Activated T-helper 1 cell treated with anti-CD3 and anti-CD28 coated beads, Interleukin-12 subunit alpha, Interleukin-12 subunit beta, Interleukin-2, Interleukin-4 antibody, amounts not matched to agents 30 ng/mL and 10 ng/mL and 1 ng/mL, durations not matched to agents 14 hours and 24 hours and 36 hours (primary cell): ENCODE results near the gene RAB4B. TPM values are rescaled to one million over a fixed set of nuclear protein-coding genes. Genes with fewer than 3 reads are reported as not detected.
A peak's percentile ranks its signal among the peaks of the same experiment; 100 is the strongest.
"Not testable (repeated sequence)": the region's sequence is repeated elsewhere in the genome, so short reads cannot be mapped to it uniquely, and the experiment has no call there.

Source experiments
- DNase-seq: peaks from one replicate; pipeline ENCODE4 v3.0.0; 2021; ENCODE audit warnings: low spot score
- H3K27ac Mint-ChIP-seq: one replicate; pipeline ENCODE4 v1.8.0; 2021; ENCODE audit warnings: mild to moderate bottlenecking, mixed read lengths
- H3K27me3 Mint-ChIP-seq: one replicate; pipeline ENCODE4 v1.8.0; 2022; ENCODE audit warnings: mild to moderate bottlenecking, moderate library complexity, mixed read lengths; ENCODE audit not compliant: insufficient read depth
- H3K36me3 Mint-ChIP-seq: one replicate; pipeline ENCODE4 v1.8.0; 2021; ENCODE audit warnings: low read depth, mixed read lengths
- H3K4me1 Mint-ChIP-seq: one replicate; pipeline ENCODE4 v1.8.0; 2021; ENCODE audit warnings: low read depth, mixed read lengths
- H3K4me3 Mint-ChIP-seq: one replicate; pipeline ENCODE4 v1.8.0; 2021; ENCODE audit warnings: mild to moderate bottlenecking, moderate library complexity, mixed read lengths
- H3K9me3 Mint-ChIP-seq: one replicate; pipeline ENCODE4 v1.8.0; 2021; ENCODE audit warnings: mixed read lengths
- intact Hi-C: fragments of 100-400 bp; cut with micrococcal nuclease; formaldehyde crosslinking; loops from one replicate; pipeline ENCODE4 v1.15.1; 2024
- total RNA-seq: library from RNA; stranded (reverse); gene quantifications from 2 replicates; pipeline ENCODE4 v1.2.3, GENCODE V29; 2022

Gene RAB4B
- total RNA-seq, 1 donor from 2014 or later: 45.5 TPM

GRCh38 chr19:40813182-40813581 is 35.1 kb downstream of the RAB4B start:
- no peaks in the 10 kb centered on the region for H3K9me3 Mint-ChIP-seq
- peaks cover 21% of the 10 kb centered on the region for H3K36me3 Mint-ChIP-seq
- H3K4me3 Mint-ChIP-seq: no peak overlapping the region
- intact Hi-C loops: no loop called here
- DNase-seq: no peak
- H3K4me1 Mint-ChIP-seq: peaks cover 26% of the 10 kb centered on the region
- no peak overlapping the region for H3K27ac Mint-ChIP-seq
- peaks cover 24% of the 10 kb centered on the region for H3K27me3 Mint-ChIP-seq

GRCh38 chr19:40815223-40815622 is 37.2 kb downstream of the RAB4B start:
- DNase-seq: no peak
- Mint-ChIP-seq H3K27me3 (peaks cover 24% of the 10 kb centered on the region), H3K27ac (no peak overlapping the region), H3K4me1 (peaks cover 35% of the 10 kb centered on the region), H3K36me3 (peaks cover 12% of the 10 kb centered on the region), H3K9me3 (no peaks in the 10 kb centered on the region), H3K4me3 (no peak overlapping the region)
- intact Hi-C loops: no loop called here

GRCh38 chr19:40818480-40819399 is 40.7 kb downstream of the RAB4B start:
- Mint-ChIP-seq H3K27ac (peak overlapping the region; percentile 20), H3K4me1 (peaks cover 16% of the 10 kb centered on the region), H3K27me3 (peaks cover 17% of the 10 kb centered on the region), H3K4me3 (peak overlapping the region; percentile 63)
- intact Hi-C loops: loop anchor here (1.0 kb wide), 2 partner anchors 41 to 156 kb away; no protein-coding TSS in a partner anchor
- H3K9me3 Mint-ChIP-seq, H3K36me3 Mint-ChIP-seq: not testable (repeated sequence)
- peak; percentile 49 for DNase-seq

- not testable (repeated sequence) for H3K9me3 Mint-ChIP-seq, H3K36me3 Mint-ChIP-seq, H3K4me3 Mint-ChIP-seq, H3K27me3 Mint-ChIP-seq, DNase-seq, H3K27ac Mint-ChIP-seq
- H3K4me1 Mint-ChIP-seq: peaks cover 16% of the 10 kb centered on the region
- intact Hi-C loops: loop anchor here (1.0 kb wide), 2 partner anchors 42 to 157 kb away; no protein-coding TSS in a partner anchor
Measured at GRCh38 chr19:40819479-40820234, 41.6 kb downstream of the RAB4B start.

DNA sequence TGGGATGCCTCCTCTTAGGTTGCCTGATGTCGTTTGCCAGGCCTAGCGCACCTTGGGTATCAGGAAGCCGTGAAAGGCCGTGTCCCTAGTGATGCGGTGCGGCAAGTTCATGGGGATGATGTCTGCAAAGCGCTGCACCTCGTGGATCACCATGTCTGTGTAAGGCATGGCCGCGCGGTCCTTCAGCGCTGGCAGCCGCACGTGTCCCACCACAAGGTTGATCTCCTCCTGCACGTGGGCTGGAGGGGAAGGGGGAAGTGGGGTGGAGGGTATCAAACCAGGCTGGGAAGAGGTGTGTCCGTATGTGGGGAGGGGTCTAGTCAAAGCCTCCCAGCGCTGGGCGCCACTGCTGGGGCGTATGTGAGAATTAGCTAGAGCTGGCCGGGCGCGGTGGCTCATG is 44.1 kb downstream of the RAB4B start:
- Mint-ChIP-seq H3K36me3 (peaks cover 7% of the 10 kb centered on the region), H3K4me3 (no peak overlapping the region), H3K27ac (no peak overlapping the region), H3K9me3 (no peaks in the 10 kb centered on the region), H3K4me1 (peaks cover 24% of the 10 kb centered on the region), H3K27me3 (no peaks in the 10 kb centered on the region)
- DNase-seq: no peak
- intact Hi-C loops: no loop called here

DNA sequence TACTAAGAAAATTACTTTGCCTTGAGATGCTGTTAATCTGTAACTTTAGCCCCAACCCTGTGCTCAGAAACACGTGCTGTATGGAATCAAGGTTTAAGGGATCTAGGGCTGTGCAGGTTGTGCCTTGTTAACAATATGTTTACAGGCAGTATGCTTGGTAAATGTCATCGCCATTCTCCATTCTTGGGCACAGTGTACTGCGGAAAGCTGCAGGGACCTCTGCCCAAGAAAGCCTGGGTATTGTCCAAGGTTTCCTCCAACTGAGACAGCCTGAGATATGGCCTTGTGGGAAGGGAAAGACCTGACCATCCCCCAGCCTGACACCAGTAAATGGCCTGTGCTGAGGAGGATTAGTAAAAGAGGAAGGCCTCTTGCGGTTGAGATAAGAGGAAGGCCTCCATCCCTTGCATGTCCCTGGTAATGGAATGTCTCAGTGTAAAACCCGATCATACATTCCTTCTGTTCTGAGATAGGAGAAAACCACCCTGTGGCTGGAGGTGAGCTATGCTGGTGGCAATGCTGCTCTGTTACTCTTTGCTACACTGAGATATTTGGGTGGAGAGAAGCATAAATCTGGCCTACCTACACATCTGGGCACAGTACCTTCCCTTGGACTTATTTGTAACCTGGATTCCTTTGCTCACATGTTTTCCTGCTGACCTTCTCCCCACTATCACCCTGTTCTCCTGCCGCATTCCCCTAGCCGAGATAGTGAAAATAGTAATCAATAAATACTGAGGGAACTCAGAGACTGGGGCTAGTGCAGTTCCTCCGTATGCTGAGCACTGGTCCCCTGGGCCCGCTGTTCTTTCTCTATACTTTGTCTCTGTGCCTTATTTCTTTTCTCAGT is 44.9 kb downstream of the RAB4B start:
- H3K9me3 Mint-ChIP-seq, H3K27me3 Mint-ChIP-seq, intact Hi-C loops, H3K27ac Mint-ChIP-seq, H3K4me3 Mint-ChIP-seq, DNase-seq: not testable (repeated sequence)
- peaks cover 28% of the 10 kb centered on the region for H3K4me1 Mint-ChIP-seq
- peaks cover 11% of the 10 kb centered on the region for H3K36me3 Mint-ChIP-seq

DNA sequence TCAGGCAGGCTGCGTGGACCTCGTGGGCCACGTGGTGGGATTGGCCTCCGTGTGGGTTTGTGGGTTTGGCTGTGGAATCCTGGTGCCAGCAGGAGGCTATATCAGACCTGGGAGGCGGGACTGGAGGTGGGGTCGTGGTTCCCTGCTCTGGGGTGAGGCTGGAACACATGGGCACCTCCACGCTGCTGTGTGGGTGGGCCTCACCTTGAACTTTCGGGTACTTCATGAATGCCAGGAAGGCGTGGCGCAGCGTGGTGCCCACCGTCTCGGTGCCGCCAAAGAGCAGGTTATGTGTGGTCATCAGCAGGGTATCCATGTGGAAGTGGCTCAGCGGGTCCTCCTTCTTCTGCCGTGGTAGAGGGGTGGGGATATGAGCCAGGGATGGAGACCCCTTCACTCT is 46.9 kb downstream of the RAB4B start:
- DNase-seq, H3K27me3 Mint-ChIP-seq, H3K27ac Mint-ChIP-seq, H3K4me3 Mint-ChIP-seq, intact Hi-C loops, H3K9me3 Mint-ChIP-seq: not testable (repeated sequence)
- Mint-ChIP-seq H3K4me1 (peaks cover 12% of the 10 kb centered on the region), H3K36me3 (peaks cover 21% of the 10 kb centered on the region)

GRCh38 chr19:40825460-40826095 is 47.5 kb downstream of the RAB4B start:
- H3K27me3 Mint-ChIP-seq, H3K4me3 Mint-ChIP-seq, DNase-seq, H3K27ac Mint-ChIP-seq, intact Hi-C loops, H3K9me3 Mint-ChIP-seq: not testable (repeated sequence)
- peaks cover 12% of the 10 kb centered on the region for H3K4me1 Mint-ChIP-seq
- peaks cover 21% of the 10 kb centered on the region for H3K36me3 Mint-ChIP-seq

- intact Hi-C loops, DNase-seq, H3K9me3 Mint-ChIP-seq, H3K27me3 Mint-ChIP-seq, H3K27ac Mint-ChIP-seq, H3K4me3 Mint-ChIP-seq: not testable (repeated sequence)
- Mint-ChIP-seq H3K36me3 (peaks cover 21% of the 10 kb centered on the region), H3K4me1 (peaks cover 12% of the 10 kb centered on the region)
Measured at GRCh38 chr19:40826312-40826698, 48.3 kb downstream of the RAB4B start.

- peak overlapping the region; percentile 4 for H3K27ac Mint-ChIP-seq
- H3K36me3 Mint-ChIP-seq: peaks cover 21% of the 10 kb centered on the region
- peaks cover 12% of the 10 kb centered on the region for H3K4me1 Mint-ChIP-seq
- H3K9me3 Mint-ChIP-seq, H3K4me3 Mint-ChIP-seq, H3K27me3 Mint-ChIP-seq, intact Hi-C loops: not testable (repeated sequence)
- DNase-seq: peak; percentile 44
Measured at GRCh38 chr19:40826699-40827385, 48.8 kb downstream of the RAB4B start.

GRCh38 chr19:40827386-40828247 is 49.6 kb downstream of the RAB4B start:
- intact Hi-C loops: no loop called here
- H3K27ac Mint-ChIP-seq: no peak overlapping the region
- peaks cover 5% of the 10 kb centered on the region for H3K9me3 Mint-ChIP-seq
- H3K4me1 Mint-ChIP-seq: peaks cover 12% of the 10 kb centered on the region
- no peak overlapping the region for H3K4me3 Mint-ChIP-seq
- no peak for DNase-seq
- H3K27me3 Mint-ChIP-seq: peaks cover 4% of the 10 kb centered on the region
- peaks cover 21% of the 10 kb centered on the region for H3K36me3 Mint-ChIP-seq
